GM13977 (cell line): ENCODE results near the gene LGR5.

Experiments
- DNase-seq: peaks from one replicate; pipeline ENCODE4 v3.0.0; 2012; ENCODE audit warnings: low spot score
- CTCF ChIP-seq: IDR thresholded peaks from 2 replicates; pipeline ENCODE4 v1.5.1; 2012; ENCODE audit warnings: mild to moderate bottlenecking, control low read depth; ENCODE audit not compliant: insufficient read depth; ENCODE audit errors: extremely low read depth, missing control alignments
- in situ Hi-C: fragments of 300-500 bp; cut with MboI; formaldehyde crosslinking; loops from one replicate; pipeline ENCODE4 v1.12.0; 2022; ENCODE audit warnings: low sequenced_read_pairs, low pct_unique_long_range_greater_than_20kb, mixed read lengths, inconsistent platforms; ENCODE audit not compliant: unreplicated experiment

Gene LGR5

GRCh38 chr12:71465796-71466195 is 26.2 kb downstream of the LGR5 start:
- no peak for TF ChIP-seq CTCF
- in situ Hi-C loops, result no loop called here
- DNase-seq, result no peak

GRCh38 chr12:71469258-71469750 is 29.7 kb downstream of the LGR5 start:
- in situ Hi-C loops, result no loop called here
- TF ChIP-seq CTCF, result no peak
- no peak for DNase-seq

- TF ChIP-seq CTCF, result no peak
- DNase-seq, result no peak
- in situ Hi-C loops, result no loop called here
Measured at GRCh38 chr12:71472441-71472911, 32.9 kb downstream of the LGR5 start.

GRCh38 chr12:71474791-71475190 is 35.2 kb downstream of the LGR5 start:
- TF ChIP-seq CTCF, result no peak
- in situ Hi-C loops, result no loop called here
- DNase-seq, result no peak

- in situ Hi-C loops, result no loop called here
- DNase-seq, result no peak
- no peak for TF ChIP-seq CTCF
Measured at GRCh38 chr12:71475280-71475679, 35.7 kb downstream of the LGR5 start.

- in situ Hi-C loops, result no loop called here
- DNase-seq, result no peak
- no peak for TF ChIP-seq CTCF
Measured at GRCh38 chr12:71476513-71476912, 36.9 kb downstream of the LGR5 start.

- no peak for TF ChIP-seq CTCF
- in situ Hi-C loops, result no loop called here
- DNase-seq, result no peak
Measured at GRCh38 chr12:71477609-71478008, 38.0 kb downstream of the LGR5 start.
